GM12873 (cell line): ENCODE data around the gene COX7A1.

ENCODE experiments used
- TF ChIP-seq, protein P1 (sequence below): IDR thresholded peaks from 2 replicates; pipeline ENCODE4 v1.5.1; 2012; ENCODE audit warnings: low read depth, mild to moderate bottlenecking, moderate library complexity, low read length, control low read depth; ENCODE audit not compliant: insufficient read depth; ENCODE audit errors: missing control alignments

COX7A1 gene

DNA sequence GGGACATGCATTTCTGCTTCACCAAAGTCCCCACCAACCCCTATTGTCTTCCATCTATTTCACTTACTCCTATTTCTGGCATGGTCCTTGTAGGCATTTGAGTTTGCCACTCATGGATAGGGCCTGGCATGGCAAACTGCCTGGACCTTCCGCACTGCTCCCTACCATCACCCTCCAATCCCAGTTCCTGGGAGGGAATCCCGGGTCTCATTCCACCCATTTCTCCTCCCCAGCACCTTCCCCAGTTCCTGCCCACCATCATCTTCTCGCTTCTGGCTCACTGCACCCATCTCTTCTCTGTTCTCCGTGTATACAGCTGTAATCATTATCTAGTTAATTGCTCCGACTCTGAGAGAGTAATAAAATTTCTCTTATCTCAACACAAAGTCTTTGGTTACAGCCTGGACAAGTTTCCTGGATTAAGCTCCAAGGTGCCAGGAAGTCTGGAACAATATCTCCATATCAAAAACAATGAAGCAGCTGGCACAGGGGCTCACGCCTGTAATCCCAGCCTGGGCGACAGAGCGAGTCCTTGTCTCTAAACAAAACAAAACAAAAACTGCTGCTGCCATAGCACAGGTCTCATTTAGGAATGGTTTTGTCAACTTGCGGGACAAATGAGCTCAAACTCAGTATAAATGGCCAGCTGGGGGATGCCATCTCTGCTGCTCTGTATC is 17.0 kb upstream of the COX7A1 start:
- TF ChIP-seq, protein P1, sequence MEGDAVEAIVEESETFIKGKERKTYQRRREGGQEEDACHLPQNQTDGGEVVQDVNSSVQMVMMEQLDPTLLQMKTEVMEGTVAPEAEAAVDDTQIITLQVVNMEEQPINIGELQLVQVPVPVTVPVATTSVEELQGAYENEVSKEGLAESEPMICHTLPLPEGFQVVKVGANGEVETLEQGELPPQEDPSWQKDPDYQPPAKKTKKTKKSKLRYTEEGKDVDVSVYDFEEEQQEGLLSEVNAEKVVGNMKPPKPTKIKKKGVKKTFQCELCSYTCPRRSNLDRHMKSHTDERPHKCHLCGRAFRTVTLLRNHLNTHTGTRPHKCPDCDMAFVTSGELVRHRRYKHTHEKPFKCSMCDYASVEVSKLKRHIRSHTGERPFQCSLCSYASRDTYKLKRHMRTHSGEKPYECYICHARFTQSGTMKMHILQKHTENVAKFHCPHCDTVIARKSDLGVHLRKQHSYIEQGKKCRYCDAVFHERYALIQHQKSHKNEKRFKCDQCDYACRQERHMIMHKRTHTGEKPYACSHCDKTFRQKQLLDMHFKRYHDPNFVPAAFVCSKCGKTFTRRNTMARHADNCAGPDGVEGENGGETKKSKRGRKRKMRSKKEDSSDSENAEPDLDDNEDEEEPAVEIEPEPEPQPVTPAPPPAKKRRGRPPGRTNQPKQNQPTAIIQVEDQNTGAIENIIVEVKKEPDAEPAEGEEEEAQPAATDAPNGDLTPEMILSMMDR: no peak

DNA sequence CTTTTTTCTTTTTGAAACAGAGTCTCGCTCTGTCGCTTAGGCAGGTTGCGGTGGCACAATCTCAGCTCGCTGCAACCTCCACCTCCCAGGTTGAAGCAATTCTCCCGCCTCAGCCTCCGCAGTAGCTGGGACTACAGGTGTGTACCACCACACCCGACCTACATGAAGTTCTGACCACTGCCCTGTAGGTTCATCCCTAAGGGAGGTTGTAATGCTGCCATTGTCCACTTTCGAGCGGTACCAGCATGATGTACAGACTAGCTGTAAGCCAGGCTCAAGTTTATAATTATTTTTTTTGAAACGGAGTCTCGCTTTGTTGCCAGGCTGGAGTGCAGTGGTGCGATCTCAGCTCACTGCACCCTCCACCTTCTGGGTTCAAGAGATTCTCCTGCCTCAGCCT is 11.6 kb upstream of the COX7A1 start:
- TF ChIP-seq, protein P1: no peak

DNA sequence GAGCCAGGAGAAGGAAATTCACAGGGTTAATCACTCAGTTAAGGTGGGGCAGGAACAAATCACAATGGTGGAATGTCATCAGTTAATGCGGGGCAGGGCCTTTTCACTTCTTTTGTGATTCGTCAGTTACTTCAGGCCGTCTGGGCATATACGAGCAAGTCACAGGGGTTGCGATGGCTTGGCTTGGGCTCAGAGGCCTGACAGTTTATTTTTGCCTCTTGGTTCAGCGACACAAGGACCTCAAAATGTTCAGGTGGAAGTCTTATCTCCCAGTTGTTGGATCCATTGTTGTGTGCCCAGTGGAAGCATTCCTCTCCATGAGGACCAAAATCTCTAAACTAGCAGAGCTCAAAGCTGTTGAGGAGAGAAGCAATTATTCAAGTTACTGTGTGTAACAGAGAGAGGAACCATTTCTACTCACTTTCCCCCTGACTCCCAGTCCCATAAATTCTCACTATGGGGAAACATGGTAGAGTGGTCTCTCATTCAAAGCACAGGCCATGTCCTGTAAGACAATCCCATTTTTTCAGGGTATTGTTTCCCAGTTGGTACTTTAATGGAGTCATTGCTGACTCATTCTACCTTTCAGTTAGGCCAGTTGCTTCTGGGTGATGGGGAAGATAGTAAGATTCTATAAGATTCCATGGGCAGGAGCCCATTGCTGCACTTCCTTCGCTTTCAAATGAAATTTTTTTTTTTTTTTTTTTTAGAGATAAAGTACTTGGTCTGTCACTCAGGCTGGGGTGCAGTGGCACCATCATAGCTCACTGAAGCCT is 8.8 kb upstream of the COX7A1 start:
- TF ChIP-seq, protein P1: no peak

DNA sequence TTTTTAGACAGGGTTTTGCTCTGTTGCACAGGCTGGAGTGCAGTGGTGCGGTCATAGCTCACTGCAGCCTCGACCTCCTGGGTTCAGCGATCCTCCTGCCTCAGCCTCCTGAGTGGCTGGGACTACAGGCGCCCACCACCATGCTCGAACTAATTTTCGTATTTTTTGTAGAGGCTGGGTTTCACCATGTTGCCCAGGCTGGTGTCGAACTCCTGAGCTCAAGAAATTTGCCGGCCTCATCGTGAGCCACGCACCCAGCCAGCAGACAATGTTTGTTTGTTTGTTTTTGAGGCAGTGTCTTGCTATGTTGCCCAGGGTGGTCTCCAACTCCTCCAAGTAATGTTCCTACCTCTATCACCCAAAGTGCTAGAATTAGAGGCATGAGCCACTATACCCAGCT is 879 bp upstream of the COX7A1 start:
- TF ChIP-seq, protein P1: no peak

DNA sequence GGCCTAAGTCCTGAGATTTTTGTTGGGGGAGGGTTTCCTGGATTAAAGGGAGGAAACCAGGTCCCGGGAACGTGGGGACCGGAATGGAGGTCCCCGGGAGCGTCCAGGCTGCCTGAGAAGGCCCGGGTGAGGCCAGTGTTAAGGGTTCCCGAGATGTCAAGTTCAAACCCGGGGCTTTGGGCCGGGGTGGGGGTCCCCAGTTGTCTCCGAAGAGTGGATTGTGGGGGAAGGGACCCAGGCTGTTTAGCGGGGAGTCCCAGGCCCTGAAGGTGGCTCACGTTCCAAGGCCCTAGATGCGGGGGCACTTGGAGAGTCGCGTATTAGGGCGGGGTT is 262 bp downstream of the COX7A1 start:
- TF ChIP-seq, protein P1: no peak

DNA sequence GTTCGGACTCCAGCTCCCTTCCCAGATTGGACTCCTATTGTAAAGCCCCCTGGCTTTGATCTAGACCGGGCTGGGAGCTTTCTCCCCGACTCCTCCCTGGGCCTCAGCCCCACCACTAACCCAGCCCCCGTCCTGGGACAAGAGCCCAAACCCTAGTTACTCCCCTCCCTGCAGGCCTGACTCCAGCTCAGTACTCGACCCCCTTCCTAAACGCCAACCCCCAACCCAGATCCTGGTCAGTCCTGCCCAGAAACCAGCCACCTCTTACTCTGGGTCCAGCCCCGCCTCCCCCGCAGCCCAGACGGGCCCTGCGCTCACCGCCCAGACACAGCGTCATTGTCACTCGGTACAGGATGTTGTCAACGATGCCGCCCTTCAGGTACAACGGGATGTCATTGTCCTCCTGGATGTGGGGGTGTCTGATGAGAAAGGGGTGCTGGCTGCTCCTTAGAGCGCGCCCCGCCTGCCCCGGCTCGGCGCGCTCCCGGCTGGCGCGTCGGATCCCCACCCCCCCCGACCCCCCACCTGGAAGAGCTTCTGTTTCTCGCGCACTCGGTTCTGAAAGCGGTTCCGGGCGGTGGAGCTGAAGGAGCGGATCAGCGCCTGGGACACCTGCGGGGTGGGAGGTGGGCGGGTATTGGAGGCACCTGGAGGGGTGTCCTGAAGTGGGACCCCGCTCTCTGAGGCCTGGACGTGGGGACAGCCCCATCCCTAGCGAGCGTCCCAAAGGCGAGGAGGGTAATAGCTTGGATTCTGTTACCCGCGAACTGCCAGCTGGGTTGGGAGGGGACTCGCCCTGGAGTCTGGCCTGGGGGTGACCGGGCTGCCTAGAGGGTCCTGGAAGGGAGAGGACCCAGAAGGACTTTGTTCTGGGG is 866 bp downstream of the COX7A1 start:
- TF ChIP-seq, protein P1: no peak

DNA sequence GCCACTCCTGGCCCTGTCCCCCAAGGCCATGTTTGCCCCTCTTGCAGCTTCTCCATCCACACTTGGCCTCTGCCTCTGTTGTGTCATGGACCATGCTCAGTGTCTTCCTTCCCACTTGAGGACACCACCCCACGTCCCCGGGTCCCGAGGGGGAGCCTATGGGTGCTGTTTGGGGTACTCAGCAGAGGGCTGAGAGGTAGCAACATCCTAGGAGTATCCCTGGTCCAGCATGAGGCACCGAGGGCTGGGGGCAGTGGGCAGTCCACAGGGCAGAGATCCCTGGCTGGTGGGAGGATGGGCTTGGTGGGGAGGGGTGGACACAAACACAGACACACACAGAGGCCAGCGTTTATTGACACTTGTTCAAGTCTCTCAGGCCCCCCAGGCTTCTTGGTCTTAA is 1.7 kb downstream of the COX7A1 start:
- TF ChIP-seq, protein P1: no peak
